ENCODE results near the gene RAB32. TPM values are rescaled to one million over a fixed set of nuclear protein-coding genes. Genes with fewer than 3 reads are reported as not detected.

Gene RAB32
- total and polyA plus RNA-seq, 2 of the 4 experiments (the other 2 are of a cell fraction), result 55.7 to 108 TPM

GRCh38 chr6:146592451-146592850 is 48.8 kb downstream of the RAB32 start:
- TF ChIP-seq MAFK (IDR thresholded peaks at IDR 0.05; ENCODE audit: low read depth, low read length) (no peak), SMC3 (IDR thresholded peaks at IDR 0.05; ENCODE audit: low read depth, low read length) (no peak), NFE2L2 (IDR thresholded peaks at IDR 0.05; ENCODE audit: low read depth, low read length) (no peak), CHD1 (IDR thresholded peaks at IDR 0.05; ENCODE audit: low read depth, low read length) (no peak), RFX5 (IDR thresholded peaks at IDR 0.05; ENCODE audit: low read depth, low read length) (no peak), RCOR1 (IDR thresholded peaks at IDR 0.05; ENCODE audit: insufficient replicate concordance, low read length) (no peak), CTCF (conservative IDR thresholded peaks at IDR 0.05; ENCODE audit: low read depth, low read length) (no peak), MXI1 (IDR thresholded peaks at IDR 0.05; ENCODE audit: borderline replicate concordance, low read depth, low read length) (no peak), MAZ (IDR thresholded peaks at IDR 0.05; ENCODE audit: borderline replicate concordance, low read depth, low read length) (no peak)
- TF ChIP-seq, protein P1, sequence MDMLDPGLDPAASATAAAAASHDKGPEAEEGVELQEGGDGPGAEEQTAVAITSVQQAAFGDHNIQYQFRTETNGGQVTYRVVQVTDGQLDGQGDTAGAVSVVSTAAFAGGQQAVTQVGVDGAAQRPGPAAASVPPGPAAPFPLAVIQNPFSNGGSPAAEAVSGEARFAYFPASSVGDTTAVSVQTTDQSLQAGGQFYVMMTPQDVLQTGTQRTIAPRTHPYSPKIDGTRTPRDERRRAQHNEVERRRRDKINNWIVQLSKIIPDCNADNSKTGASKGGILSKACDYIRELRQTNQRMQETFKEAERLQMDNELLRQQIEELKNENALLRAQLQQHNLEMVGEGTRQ (IDR thresholded peaks at IDR 0.05; ENCODE audit: low read depth, low read length), result no peak
- intact Hi-C loops (cut with micrococcal nuclease), result no loop called here

More at GRCh38 chr6:146592451-146592850, 48.8 kb downstream of the RAB32 start:
- Histone ChIP-seq H3K9ac (ENCODE audit: low read depth, low read length) (no peak overlapping the region), H2AK9ac (replicated peaks; ENCODE audit: low read depth, low read length, poor library complexity) (no peak overlapping the region), H2AK5ac (ENCODE audit: low read depth, low read length) (no peak overlapping the region), H3K9me3 (ENCODE audit: control insufficient read depth, insufficient read depth, low read length) (no peaks in the 10 kb centered on the region), H2BK15ac (ENCODE audit: low read depth, low read length) (no peak overlapping the region), H3K14ac (replicated peaks; ENCODE audit: low read depth, low read length) (no peak overlapping the region), H3K4me3 (ENCODE audit: insufficient read depth, low read depth, low read length) (no peak overlapping the region), H4K91ac (ENCODE audit: insufficient read depth, low read depth, low read length) (no peak overlapping the region), H2BK5ac (ENCODE audit: low read depth, low read length, poor library complexity, severe bottlenecking) (no peak overlapping the region), H2AFZ (replicated peaks; ENCODE audit: low read length, poor library complexity) (no peak overlapping the region), H3K79me1 (ENCODE audit: low read depth in 1 of 2, low read length in 2 of 2) (no peaks in the 10 kb centered on the region), H2BK120ac (ENCODE audit: low read depth, low read length) (no peak overlapping the region), H2BK20ac (ENCODE audit: low read depth, low read length) (no peak overlapping the region), H3K23ac (ENCODE audit: low read depth, low read length) (no peak overlapping the region), H3K27ac (ENCODE audit: insufficient read depth, low read length) (no peak overlapping the region), H4K8ac (ENCODE audit: low read depth in 2 of 2, low read length in 2 of 2) (no peak overlapping the region), H3K56ac (ENCODE audit: extremely low read depth, insufficient read depth, low read length) (no peak overlapping the region), H3K9me1 (ENCODE audit: insufficient read depth, low read length) (no peaks in the 10 kb centered on the region), H4K20me1 (ENCODE audit: insufficient read depth, low read length) (no peaks in the 10 kb centered on the region), H3K18ac (ENCODE audit: low read depth, low read length) (no peak overlapping the region), H3K4ac (ENCODE audit: low read depth, low read length) (no peak overlapping the region), H3K4me1 (ENCODE audit: control insufficient read depth, insufficient read depth, low read length) (no peaks in the 10 kb centered on the region), H3K4me2 (ENCODE audit: low read depth, low read length) (no peak overlapping the region), H4K5ac (ENCODE audit: low read depth, low read length) (no peak overlapping the region), H3K27me3 (ENCODE audit: control insufficient read depth, insufficient read depth, low read length) (peaks cover 3% of the 10 kb centered on the region; the same call in 1 of the 2 replicates), H3K36me3 (ENCODE audit: control insufficient read depth, insufficient read depth, low read length) (no peaks in the 10 kb centered on the region)
- dilution Hi-C loops (cut with HindIII; ENCODE audit: low sequenced_read_pairs, unreplicated experiment), result no loop called here
- POLR2A ChIA-PET (ENCODE audit: unreplicated experiment), result no interaction called here
- no TSS peak for BruUV-seq (replicated peaks)
- in situ Hi-C loops (cut with MboI; ENCODE audit: low sequenced_read_pairs), result no loop called here
- DNase-seq (no peak), ATAC-seq (ENCODE audit: low read depth) (no peak)
- CTCF ChIA-PET, result no interaction called here
